Measurements from ENCODE around the gene CEP290. TPM values are rescaled to one million over a fixed set of nuclear protein-coding genes. Genes with fewer than 3 reads are reported as not detected.

The CEP290 gene
- total and polyA plus RNA-seq, 2 donors (not counting 3 experiments of a cell fraction or from before 2014, with no cell fraction given): 3.9 to 16.5 TPM

GRCh38 chr12:88084210-88084609 lies 57.7 kb downstream of the CEP290 start:
- DNase-seq (ENCODE audit: low read depth, low spot score) (no peak), FAIRE-seq (no peak)
- H3K4me1 ChIP-seq (ENCODE audit: control insufficient read depth, extremely low read depth, insufficient read depth, low read length): no peaks in the 10 kb centered on the region
- no peak overlapping the region for H3K9ac ChIP-seq (replicated peaks; ENCODE audit: extremely low read depth, insufficient read depth, low read length)
- no peak overlapping the region for H3K4me2 ChIP-seq (ENCODE audit: insufficient read depth, low read length)
- intact Hi-C loops (cut with micrococcal nuclease): no loop called here
- no peak overlapping the region for H2AFZ ChIP-seq (ENCODE audit: low read depth, low read length)
- H3K36me3 ChIP-seq (ENCODE audit: control insufficient read depth in 2 of 2, extremely low read depth in 1 of 2, insufficient read depth in 2 of 2, low read length in 2 of 2): peaks cover 2 to 12% of the 10 kb centered on the region in 2 experiments
- no peaks in the 10 kb centered on the region for H3K79me2 ChIP-seq (ENCODE audit: control insufficient read depth, insufficient read depth, low read length)
- no peaks in the 10 kb centered on the region for H3K9me1 ChIP-seq (replicated peaks; ENCODE audit: control insufficient read depth, extremely low read depth, insufficient read depth, low read length)
- dilution Hi-C loops (cut with MboI; ENCODE audit: extremely low pct_ligation_motif_present, low sequenced_read_pairs): no loop called here
- ChIA-PET POLR2A (no interaction called here), CTCF (no interaction called here)
- no peaks in the 10 kb centered on the region for H3K27me3 ChIP-seq (ENCODE audit: control insufficient read depth in 2 of 2, insufficient read depth in 2 of 2, low read length in 2 of 2)
- TF ChIP-seq POLR2A (IDR thresholded peaks at IDR 0.05; ENCODE audit: low read depth, low read length) (no peak), GATA2 (IDR thresholded peaks at IDR 0.05; ENCODE audit: insufficient read depth, insufficient read length, low read depth, low read length) (no peak)
- no peak overlapping the region for H3K4me3 ChIP-seq (replicated peaks in 1 of 3; ENCODE audit: insufficient read depth in 1 of 3, low read depth in 1 of 3, low read length in 3 of 3)
- no peaks in the 10 kb centered on the region for H3K9me3 ChIP-seq (replicated peaks; ENCODE audit: control insufficient read depth, insufficient read depth, low read length)
- no peak overlapping the region for H3K27ac ChIP-seq (ENCODE audit: insufficient read depth, low read depth, low read length)
- no peaks in the 10 kb centered on the region for H4K20me1 ChIP-seq (replicated peaks; ENCODE audit: control insufficient read depth, extremely low read depth, insufficient read depth, low read length)
- BruUV-seq (replicated peaks): no TSS peak

- no peaks in the 10 kb centered on the region for H3K27me3 ChIP-seq (ENCODE audit: control insufficient read depth in 2 of 2, insufficient read depth in 2 of 2, low read length in 2 of 2)
- peaks cover 0 to 8% of the 10 kb centered on the region in 2 experiments for H3K36me3 ChIP-seq (ENCODE audit: control insufficient read depth in 2 of 2, extremely low read depth in 1 of 2, insufficient read depth in 2 of 2, low read length in 2 of 2)
- H3K4me3 ChIP-seq (replicated peaks in 1 of 3; ENCODE audit: insufficient read depth in 1 of 3, low read depth in 1 of 3, low read length in 3 of 3): no peak overlapping the region
- ChIA-PET CTCF (no interaction called here), POLR2A (no interaction called here)
- no peak overlapping the region for H3K27ac ChIP-seq (ENCODE audit: insufficient read depth, low read depth, low read length)
- BruUV-seq (replicated peaks): no TSS peak
- no peak for TF ChIP-seq GATA2 (IDR thresholded peaks at IDR 0.05; ENCODE audit: insufficient read depth, insufficient read length, low read depth, low read length)
- TF ChIP-seq, protein P1, sequence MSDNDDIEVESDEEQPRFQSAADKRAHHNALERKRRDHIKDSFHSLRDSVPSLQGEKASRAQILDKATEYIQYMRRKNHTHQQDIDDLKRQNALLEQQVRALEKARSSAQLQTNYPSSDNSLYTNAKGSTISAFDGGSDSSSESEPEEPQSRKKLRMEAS (IDR thresholded peaks at IDR 0.05; ENCODE audit: insufficient read depth, insufficient read length): no peak
- TF ChIP-seq POLR2AphosphoS5 (IDR thresholded peaks at IDR 0.05; ENCODE audit: insufficient read depth, low read depth, low read length): no peak
- TF ChIP-seq MYC (IDR thresholded peaks at IDR 0.05; ENCODE audit: low read depth, low read length): no peak
- no peak for TF ChIP-seq CTCF (IDR thresholded peaks at IDR 0.05; ENCODE audit: extremely low read depth in 1 of 2, insufficient read depth in 1 of 2, low read depth in 1 of 2, low read length in 2 of 2)
- no peak for TF ChIP-seq FOS (IDR thresholded peaks at IDR 0.05; ENCODE audit: borderline replicate concordance, insufficient read depth, low read length)
- no peak for TF ChIP-seq EZH2 (IDR thresholded peaks at IDR 0.05; ENCODE audit: borderline replicate concordance, low read depth, low read length, severe bottlenecking)
- TF ChIP-seq POLR2A (IDR thresholded peaks at IDR 0.05; ENCODE audit: low read depth, low read length): no peak
- no peak for TF ChIP-seq JUN (IDR thresholded peaks at IDR 0.05; ENCODE audit: borderline replicate concordance, insufficient read depth, insufficient read length, low read depth)
- no peak overlapping the region for H3K4me2 ChIP-seq (ENCODE audit: insufficient read depth, low read length)
- no peaks in the 10 kb centered on the region for H3K4me1 ChIP-seq (ENCODE audit: control insufficient read depth, extremely low read depth, insufficient read depth, low read length)
- H4K20me1 ChIP-seq (replicated peaks; ENCODE audit: control insufficient read depth, extremely low read depth, insufficient read depth, low read length): no peaks in the 10 kb centered on the region
- no peak for FAIRE-seq
- no peaks in the 10 kb centered on the region for H3K9me3 ChIP-seq (replicated peaks; ENCODE audit: control insufficient read depth, insufficient read depth, low read length)
- no peaks in the 10 kb centered on the region for H3K79me2 ChIP-seq (ENCODE audit: control insufficient read depth, insufficient read depth, low read length)
- H2AFZ ChIP-seq (ENCODE audit: low read depth, low read length): no peak overlapping the region
- no peaks in the 10 kb centered on the region for H3K9me1 ChIP-seq (replicated peaks; ENCODE audit: control insufficient read depth, extremely low read depth, insufficient read depth, low read length)
- no peak overlapping the region for H3K9ac ChIP-seq (replicated peaks; ENCODE audit: extremely low read depth, insufficient read depth, low read length)
- intact Hi-C loops (cut with micrococcal nuclease) (no loop called here), dilution Hi-C loops (cut with MboI; ENCODE audit: extremely low pct_ligation_motif_present, low sequenced_read_pairs) (no loop called here)
- no peak for DNase-seq (ENCODE audit: low read depth, low spot score)
Measured at GRCh38 chr12:88083634-88084033, 58.3 kb downstream of the CEP290 start.

All from endothelial cell of umbilical vein (primary cell).